Left lung (tissue), 10 donors: ENCODE measurements around the gene PAXX. TPM values are rescaled to one million over a fixed set of nuclear protein-coding genes. Genes with fewer than 3 reads are reported as not detected.

ENCODE experiments used
- ATAC-seq: fragments of 200-7000 bp; cut with Tn5 transposase; one replicate; pipeline ENCODE4 v1.9.1; 2020; ENCODE audit warnings: moderate library complexity
- DNase-seq, 4 donors: peaks; one replicate each; pipeline ENCODE4 v3.0.0-alpha.2; 2013 to 2020
- H3K27ac ChIP-seq, 2 donors: fragments of 200-600 bp; sonication (generic) in 1 of 2; one replicate each; pipeline versions ENCODE4 v1.5.0 to v1.8.0; 2020 to 2021
- H3K27me3 ChIP-seq, 2 donors: fragments of 200-600 bp; sonication (generic) in 1 of 2; one replicate each; pipeline versions ENCODE4 v1.5.0 to v1.8.0; 2020 to 2021
- H3K36me3 ChIP-seq, 2 donors: fragments of 200-600 bp; sonication (generic) in 1 of 2; one replicate each; pipeline versions ENCODE4 v1.5.0 to v1.8.0; 2020 to 2021
- H3K4me1 ChIP-seq, 2 donors: fragments of 200-600 bp; one replicate each; pipeline ENCODE4 v1.8.0; 2021
- H3K4me3 ChIP-seq, 2 donors: fragments of 200-600 bp; sonication (generic) in 1 of 2; one replicate each; pipeline versions ENCODE4 v1.5.0 to v1.8.0; 2020 to 2021; ENCODE audit warnings: mild to moderate bottlenecking in 1 of 2
- H3K9me3 ChIP-seq, 2 donors: fragments of 200-600 bp; sonication (generic) in 1 of 2; one replicate each; pipeline versions ENCODE4 v1.5.0 to v1.8.0; 2020 to 2021
- intact Hi-C, 2 donors: fragments of 100-400 bp; cut with DNase I; formaldehyde crosslinking; loops; one replicate each; pipeline versions ENCODE4 v1.11.2 to v1.14.2; 2022
- polyA plus RNA-seq, 6 donors: library from polyadenylated mRNA; unstranded; fragments of 120-200 nt; gene quantifications; one replicate each; pipeline ENCODE4 v1.2.1, GENCODE V29; 2013; ENCODE audit not compliant: insufficient read length in 6 of 6
- total RNA-seq, 2 donors: library from RNA; stranded (reverse); fragmentation: NEBNext Ultra II Directional; extraction: Animal tissue kit (Norgen Biotek cat#: 25700); gene quantifications; one replicate each; pipeline ENCODE4 v1.2.1, GENCODE V29; 2021
- TF ChIP-seq, protein P1 (sequence below), 2 donors: fragments of 200-600 bp; sonication (generic) in 1 of 2; IDR thresholded peaks; one replicate each; pipeline versions ENCODE4 v1.5.0 to v1.8.0; 2021; ENCODE audit warnings: antibody characterized with exemption in 2 of 2
- donor health status: DM: no; HTN: yes; CAD: no.
- donor health status: DM: no; HTN: no; CAD: no.

The PAXX gene
- total and polyA plus RNA-seq, 8 donors, result 28.1 to 56.6 (median 34.2) TPM

DNA sequence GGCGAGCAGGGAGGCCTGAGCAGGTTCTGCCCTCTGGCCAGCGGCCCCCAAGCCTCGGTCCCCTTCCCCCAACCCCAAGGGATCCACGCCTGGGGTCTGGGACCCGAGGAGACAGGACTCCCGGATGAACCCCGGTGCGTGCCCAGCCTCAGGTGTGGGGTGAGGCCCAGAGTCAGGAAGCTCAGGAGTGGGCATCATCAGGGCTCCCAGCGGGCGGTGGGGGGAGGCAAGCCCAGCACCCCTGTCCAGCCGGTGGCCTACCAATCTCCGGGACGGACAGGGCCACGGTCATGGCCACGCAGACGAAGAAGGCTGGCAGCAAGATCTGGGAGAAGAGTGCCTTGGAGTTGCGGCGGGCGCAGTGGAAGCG is 21.3 kb downstream of the PAXX start:
- TF ChIP-seq, protein P1, sequence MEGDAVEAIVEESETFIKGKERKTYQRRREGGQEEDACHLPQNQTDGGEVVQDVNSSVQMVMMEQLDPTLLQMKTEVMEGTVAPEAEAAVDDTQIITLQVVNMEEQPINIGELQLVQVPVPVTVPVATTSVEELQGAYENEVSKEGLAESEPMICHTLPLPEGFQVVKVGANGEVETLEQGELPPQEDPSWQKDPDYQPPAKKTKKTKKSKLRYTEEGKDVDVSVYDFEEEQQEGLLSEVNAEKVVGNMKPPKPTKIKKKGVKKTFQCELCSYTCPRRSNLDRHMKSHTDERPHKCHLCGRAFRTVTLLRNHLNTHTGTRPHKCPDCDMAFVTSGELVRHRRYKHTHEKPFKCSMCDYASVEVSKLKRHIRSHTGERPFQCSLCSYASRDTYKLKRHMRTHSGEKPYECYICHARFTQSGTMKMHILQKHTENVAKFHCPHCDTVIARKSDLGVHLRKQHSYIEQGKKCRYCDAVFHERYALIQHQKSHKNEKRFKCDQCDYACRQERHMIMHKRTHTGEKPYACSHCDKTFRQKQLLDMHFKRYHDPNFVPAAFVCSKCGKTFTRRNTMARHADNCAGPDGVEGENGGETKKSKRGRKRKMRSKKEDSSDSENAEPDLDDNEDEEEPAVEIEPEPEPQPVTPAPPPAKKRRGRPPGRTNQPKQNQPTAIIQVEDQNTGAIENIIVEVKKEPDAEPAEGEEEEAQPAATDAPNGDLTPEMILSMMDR (IDR thresholded peaks at IDR 0.05), result no peak
- peaks cover 0 to 83% of the 10 kb centered on the region in 2 donors for H3K36me3 ChIP-seq
- intact Hi-C loops, result no loop called here
- no peaks in the 10 kb centered on the region for H3K4me1 ChIP-seq
- H3K4me3 ChIP-seq, result no peak overlapping the region
- no peak for ATAC-seq
- no peak for DNase-seq
- no peak overlapping the region for H3K27ac ChIP-seq
- no peaks in the 10 kb centered on the region for H3K27me3 ChIP-seq
- no peaks in the 10 kb centered on the region for H3K9me3 ChIP-seq

DNA sequence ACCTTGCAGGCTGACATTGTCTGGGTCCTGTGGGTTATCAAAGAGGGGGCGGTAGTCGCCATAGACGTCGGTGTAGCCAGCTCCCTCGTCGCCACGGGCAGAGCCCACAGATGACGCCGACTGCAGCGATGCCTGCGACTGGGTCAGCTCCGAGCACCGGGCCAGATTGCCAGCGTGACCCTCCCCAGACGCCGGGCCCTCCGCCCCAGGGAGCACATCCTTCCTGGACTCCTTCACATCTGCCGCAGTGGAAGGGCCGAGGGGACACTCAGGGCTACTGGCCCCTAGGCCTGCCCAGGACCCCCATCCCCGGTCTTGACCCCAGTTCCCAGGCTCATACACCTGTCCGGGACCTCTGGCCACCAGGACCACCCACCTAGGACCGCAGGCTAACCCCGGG is 21.9 kb downstream of the PAXX start:
- ATAC-seq (no peak), DNase-seq (no peak)
- H3K9me3 ChIP-seq, result no peaks in the 10 kb centered on the region
- no peak overlapping the region for H3K4me3 ChIP-seq
- H3K27me3 ChIP-seq, result no peaks in the 10 kb centered on the region
- TF ChIP-seq, protein P1 (IDR thresholded peaks at IDR 0.05), result no peak
- H3K27ac ChIP-seq, result no peak overlapping the region
- intact Hi-C loops, result no loop called here
- no peaks in the 10 kb centered on the region for H3K4me1 ChIP-seq
- H3K36me3 ChIP-seq, result peaks cover 0 to 84% of the 10 kb centered on the region in 2 donors

- intact Hi-C loops, result no loop called here
- Histone ChIP-seq H3K4me1 (no peaks in the 10 kb centered on the region), H3K27me3 (no peaks in the 10 kb centered on the region), H3K4me3 (no peak overlapping the region), H3K27ac (no peak overlapping the region), H3K9me3 (no peaks in the 10 kb centered on the region), H3K36me3 (peaks cover 0 to 77% of the 10 kb centered on the region in 2 donors)
- DNase-seq (no peak), ATAC-seq (no peak)
- TF ChIP-seq, protein P1 (IDR thresholded peaks at IDR 0.05), result no peak
Measured at GRCh38 chr9:137014776-137015539, 22.7 kb downstream of the PAXX start.

- ATAC-seq (no peak), DNase-seq (no peak)
- no peaks in the 10 kb centered on the region for H3K27me3 ChIP-seq
- H3K9me3 ChIP-seq, result no peaks in the 10 kb centered on the region
- TF ChIP-seq, protein P1 (IDR thresholded peaks at IDR 0.05), result no peak
- H3K4me3 ChIP-seq, result no peak overlapping the region
- intact Hi-C loops, result no loop called here
- peaks cover 0 to 75% of the 10 kb centered on the region in 2 donors for H3K36me3 ChIP-seq
- no peak overlapping the region for H3K27ac ChIP-seq
- H3K4me1 ChIP-seq, result no peaks in the 10 kb centered on the region
Measured at GRCh38 chr9:137015540-137015930, 23.3 kb downstream of the PAXX start.

DNA sequence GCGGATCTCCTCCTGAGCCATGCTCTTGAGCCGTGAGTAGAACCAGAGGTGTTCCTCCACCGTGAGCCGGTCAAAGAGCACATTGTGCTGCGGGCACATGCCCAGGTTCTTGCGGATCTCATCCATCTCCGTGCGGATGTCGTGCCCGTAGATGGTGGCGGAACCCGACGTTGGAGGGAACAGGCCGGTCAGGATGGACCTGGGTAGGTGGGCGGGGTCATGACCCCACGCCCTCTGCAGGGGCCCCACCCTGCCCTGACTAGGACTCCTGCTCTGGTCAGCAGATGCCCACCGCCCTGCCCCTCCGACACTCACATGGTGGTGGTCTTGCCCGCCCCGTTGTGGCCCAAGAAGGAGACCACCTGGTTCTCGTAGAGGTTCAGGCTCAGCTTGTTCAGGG is 23.8 kb downstream of the PAXX start:
- H3K27me3 ChIP-seq, result no peaks in the 10 kb centered on the region
- intact Hi-C loops, result no loop called here
- H3K4me1 ChIP-seq, result no peaks in the 10 kb centered on the region
- H3K9me3 ChIP-seq, result no peaks in the 10 kb centered on the region
- no peak for DNase-seq
- H3K4me3 ChIP-seq, result no peak overlapping the region
- H3K36me3 ChIP-seq, result peaks cover 0 to 80% of the 10 kb centered on the region in 2 donors
- no peak for ATAC-seq
- no peak overlapping the region for H3K27ac ChIP-seq
- TF ChIP-seq, protein P1 (IDR thresholded peaks at IDR 0.05), result no peak
